ENCODE results near the gene MORF4L2. TPM values are rescaled to one million over a fixed set of nuclear protein-coding genes. Genes with fewer than 3 reads are reported as not detected.

Gene MORF4L2, protein sequence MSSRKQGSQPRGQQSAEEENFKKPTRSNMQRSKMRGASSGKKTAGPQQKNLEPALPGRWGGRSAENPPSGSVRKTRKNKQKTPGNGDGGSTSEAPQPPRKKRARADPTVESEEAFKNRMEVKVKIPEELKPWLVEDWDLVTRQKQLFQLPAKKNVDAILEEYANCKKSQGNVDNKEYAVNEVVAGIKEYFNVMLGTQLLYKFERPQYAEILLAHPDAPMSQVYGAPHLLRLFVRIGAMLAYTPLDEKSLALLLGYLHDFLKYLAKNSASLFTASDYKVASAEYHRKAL
- total RNA-seq (ENCODE audit: low replicate concordance): 641 and 741 TPM in 2 replicates

DNA sequence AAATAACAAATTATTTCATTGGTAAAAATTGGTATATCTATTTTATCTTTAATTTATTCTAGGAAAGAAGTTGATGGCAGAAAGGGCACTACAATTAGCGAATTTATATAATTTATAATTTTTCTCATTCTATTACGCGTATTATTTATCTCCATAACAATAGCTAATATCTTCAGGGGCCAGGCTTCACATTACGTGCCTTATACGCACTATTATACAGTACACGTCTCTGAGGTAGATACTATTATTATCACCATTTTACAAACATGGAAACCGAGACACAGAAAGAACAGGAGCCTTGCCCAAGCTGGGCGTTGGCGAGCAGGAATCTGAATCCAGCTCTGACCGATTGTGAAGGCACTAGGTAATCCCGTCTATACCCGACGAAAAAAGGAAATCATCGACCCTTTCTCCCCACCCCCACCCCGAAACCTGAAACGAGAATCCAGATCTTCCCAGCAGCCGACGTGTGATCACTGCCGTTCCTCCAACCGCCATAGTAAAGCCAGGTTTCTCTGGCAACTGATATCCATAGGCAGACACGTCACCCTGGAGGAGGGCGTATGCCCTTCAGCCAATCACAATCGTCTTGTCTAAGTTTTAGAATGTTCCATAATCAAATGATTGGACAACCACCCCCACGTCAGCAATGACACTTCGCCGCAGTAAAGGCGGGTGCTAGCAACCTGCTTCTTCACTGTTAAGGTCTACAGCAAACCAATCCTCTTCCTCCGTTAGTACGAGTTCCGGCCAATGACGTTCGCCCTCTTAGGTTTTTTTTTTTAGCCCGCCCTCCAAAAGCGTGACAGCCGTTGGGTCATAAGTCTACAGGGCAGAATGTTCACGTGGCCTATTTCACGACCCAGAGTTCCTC, at the start of gene MORF4L2:
Gene MORF4L2, minus strand, starts transcription at position 501 of the 874 bp plus-strand sequence. CDS start 9,672 bp downstream, outside the sequence.
- H3K4me3 ChIP-seq (ENCODE audit: low read depth, low read length): peak within 1 kb of the TSS; percentile 76
- DNase-seq (ENCODE audit: low read depth): peak; percentile 99
- TF ChIP-seq, protein P1, sequence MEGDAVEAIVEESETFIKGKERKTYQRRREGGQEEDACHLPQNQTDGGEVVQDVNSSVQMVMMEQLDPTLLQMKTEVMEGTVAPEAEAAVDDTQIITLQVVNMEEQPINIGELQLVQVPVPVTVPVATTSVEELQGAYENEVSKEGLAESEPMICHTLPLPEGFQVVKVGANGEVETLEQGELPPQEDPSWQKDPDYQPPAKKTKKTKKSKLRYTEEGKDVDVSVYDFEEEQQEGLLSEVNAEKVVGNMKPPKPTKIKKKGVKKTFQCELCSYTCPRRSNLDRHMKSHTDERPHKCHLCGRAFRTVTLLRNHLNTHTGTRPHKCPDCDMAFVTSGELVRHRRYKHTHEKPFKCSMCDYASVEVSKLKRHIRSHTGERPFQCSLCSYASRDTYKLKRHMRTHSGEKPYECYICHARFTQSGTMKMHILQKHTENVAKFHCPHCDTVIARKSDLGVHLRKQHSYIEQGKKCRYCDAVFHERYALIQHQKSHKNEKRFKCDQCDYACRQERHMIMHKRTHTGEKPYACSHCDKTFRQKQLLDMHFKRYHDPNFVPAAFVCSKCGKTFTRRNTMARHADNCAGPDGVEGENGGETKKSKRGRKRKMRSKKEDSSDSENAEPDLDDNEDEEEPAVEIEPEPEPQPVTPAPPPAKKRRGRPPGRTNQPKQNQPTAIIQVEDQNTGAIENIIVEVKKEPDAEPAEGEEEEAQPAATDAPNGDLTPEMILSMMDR (IDR thresholded peaks at IDR 0.05; ENCODE audit: insufficient read depth, low read length): no peak

DNA sequence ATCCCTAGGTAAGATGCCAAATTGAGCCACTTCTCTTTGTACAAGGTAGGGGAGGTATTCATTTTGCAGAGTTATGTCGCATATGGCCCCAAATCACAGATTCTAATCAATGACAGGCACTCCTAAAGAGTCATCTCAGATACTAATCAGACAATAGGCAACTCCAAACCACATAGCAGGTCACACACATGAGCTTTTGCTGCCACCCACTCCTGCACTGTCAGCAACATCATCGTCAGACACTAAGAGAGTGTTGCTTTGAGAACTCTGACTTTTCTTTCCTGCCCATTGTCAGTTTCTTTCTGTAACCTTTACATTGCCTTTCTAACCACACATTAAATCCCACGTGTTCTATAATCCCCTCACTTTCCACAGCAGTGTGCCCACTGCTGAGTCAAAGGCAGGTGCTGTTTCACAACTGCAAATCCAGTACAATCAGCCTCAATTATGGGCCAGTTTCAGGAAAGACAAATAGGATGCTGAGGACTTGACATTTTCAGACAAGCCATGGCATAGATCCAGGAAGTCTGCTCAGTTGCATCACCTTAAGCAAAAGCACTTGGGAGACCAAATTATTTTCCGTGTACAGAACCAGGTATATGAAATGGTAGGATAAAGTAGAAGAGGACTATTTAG, 47.7 kb upstream of the MORF4L2 start:
- TF ChIP-seq, protein P1 (IDR thresholded peaks at IDR 0.05; ENCODE audit: insufficient read depth, low read length): no peak
- H3K4me3 ChIP-seq (ENCODE audit: low read depth, low read length): no peak overlapping the region
- DNase-seq (ENCODE audit: low read depth): peak; percentile 26

DNA sequence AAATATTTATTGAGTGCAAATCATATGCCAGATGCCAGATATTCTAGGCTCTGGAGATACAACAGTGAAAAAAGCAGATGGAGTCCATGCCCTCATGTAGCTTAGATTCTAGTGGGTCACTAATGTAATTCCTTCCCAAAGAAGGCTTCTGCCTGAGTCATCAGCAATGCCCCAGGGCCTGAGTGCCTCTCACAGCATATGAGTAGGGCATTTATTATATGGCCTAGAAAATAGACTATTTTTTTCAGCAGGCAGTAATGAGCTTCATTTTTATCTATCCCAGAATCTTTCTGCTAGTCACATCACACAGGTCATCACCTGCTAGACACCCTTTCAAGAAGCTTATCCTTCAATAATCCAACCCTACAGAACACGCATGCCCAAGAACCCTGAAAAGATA, 46.5 kb upstream of the MORF4L2 start:
- H3K4me3 ChIP-seq (ENCODE audit: low read depth, low read length): no peak overlapping the region
- DNase-seq (ENCODE audit: low read depth): no peak
- TF ChIP-seq, protein P1 (IDR thresholded peaks at IDR 0.05; ENCODE audit: insufficient read depth, low read length): no peak

DNA sequence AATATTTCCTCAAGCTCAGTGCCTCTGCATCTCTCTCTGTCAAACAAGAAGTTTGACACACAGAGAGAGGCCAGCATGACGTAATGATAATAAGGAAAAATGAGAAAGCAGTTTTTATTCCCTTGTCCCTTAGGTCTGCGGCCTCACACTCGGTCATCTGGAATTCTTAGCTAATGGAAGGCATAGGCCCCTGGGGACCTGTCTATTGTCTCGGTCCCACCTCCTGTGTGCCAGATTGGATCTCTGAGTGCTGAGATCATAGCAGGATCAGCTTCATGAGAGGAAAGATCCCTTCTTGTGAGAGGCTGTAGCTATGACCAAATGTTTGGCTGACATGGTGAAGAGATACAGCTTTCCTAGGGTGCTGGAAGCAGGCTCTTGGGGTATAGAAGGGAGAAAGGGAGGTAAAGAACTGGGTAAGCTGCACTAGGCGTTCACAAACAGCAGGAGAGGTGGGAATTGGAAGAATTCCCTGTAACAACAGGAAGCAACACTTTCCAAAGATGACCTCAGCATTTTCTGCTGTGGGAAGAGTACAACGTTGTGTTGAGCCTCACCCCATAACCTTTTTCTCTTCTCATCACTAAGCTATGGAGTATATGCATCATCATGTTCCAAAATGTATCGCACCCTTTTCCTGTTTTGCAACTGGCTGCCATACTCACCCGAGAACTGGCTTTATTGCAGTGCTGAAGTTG, 44.4 kb upstream of the MORF4L2 start:
- peak; percentile 87 for DNase-seq (ENCODE audit: low read depth)
- no peak overlapping the region for H3K4me3 ChIP-seq (ENCODE audit: low read depth, low read length)
- TF ChIP-seq, protein P1 (IDR thresholded peaks at IDR 0.05; ENCODE audit: insufficient read depth, low read length): no peak

DNA sequence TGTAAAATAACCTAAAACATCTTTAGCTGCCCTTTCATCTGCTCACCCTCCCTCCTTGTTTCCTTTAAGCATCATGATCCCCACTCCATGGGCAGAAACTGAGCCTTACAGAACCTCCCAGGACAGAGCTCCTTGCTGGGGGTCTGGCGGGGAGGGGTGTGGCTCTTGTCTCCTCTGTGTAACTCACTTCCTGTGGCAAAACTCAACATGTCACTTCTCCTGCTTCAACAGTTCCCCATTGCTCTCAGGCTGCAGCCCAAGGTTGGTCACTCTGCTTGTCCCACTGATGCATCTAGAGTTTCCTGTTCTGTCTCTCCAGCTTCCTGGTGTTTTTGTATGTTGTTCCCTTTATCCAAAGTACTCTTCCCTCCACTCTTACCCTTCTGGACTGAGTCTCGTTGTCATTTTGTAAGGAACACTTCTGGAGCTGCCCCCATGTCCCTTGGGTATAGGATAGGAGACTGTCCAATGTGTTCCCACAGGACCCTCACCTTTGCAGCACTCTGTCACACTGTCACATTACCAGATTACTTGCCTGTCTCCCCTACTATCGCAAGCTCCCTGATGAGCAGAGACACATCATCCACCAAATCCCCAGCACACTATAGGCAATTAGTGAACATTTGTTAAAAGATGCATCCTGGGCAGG, 43.8 kb upstream of the MORF4L2 start:
- TF ChIP-seq, protein P1 (IDR thresholded peaks at IDR 0.05; ENCODE audit: insufficient read depth, low read length): no peak
- H3K4me3 ChIP-seq (ENCODE audit: low read depth, low read length): no peak overlapping the region

DNA sequence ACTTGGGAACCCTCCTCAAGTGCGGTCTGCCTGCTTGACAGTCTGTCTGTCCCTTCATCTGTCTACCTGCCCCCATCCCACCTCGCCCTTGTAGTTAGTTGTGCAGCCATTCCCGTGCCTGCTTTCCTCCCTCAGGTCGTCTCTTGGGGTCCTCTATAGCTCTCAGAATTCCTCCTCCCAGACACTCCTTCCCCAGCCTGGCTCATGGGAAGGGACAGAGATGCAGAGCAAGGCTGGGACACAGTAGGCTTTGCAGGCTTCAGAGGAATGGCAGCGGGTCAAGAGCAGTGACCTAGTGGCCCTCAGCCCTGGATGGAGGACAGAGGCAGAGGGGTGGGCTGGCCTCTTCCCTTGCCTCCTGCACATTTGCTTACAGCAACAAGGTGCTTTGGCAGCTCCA, 42.5 kb upstream of the MORF4L2 start:
- H3K4me3 ChIP-seq (ENCODE audit: low read depth, low read length): no peak overlapping the region
- DNase-seq (ENCODE audit: low read depth): no peak
- TF ChIP-seq, protein P1 (IDR thresholded peaks at IDR 0.05; ENCODE audit: insufficient read depth, low read length): no peak

More for the DNA sequence above, 43.8 kb upstream of the MORF4L2 start:
- no peak for DNase-seq (ENCODE audit: low read depth)

All from fibroblast of the aortic adventitia (primary cell).